GM18498 (cell line): ENCODE measurements around the gene GLCE.
"Not testable (repeated sequence)": the region's sequence is repeated elsewhere in the genome, so short reads cannot be mapped to it uniquely, and the experiment has no call there.

ENCODE experiments used
- ATAC-seq: cut with Tn5 transposase; IDR thresholded peaks from one replicate; pipeline ENCODE4 v1.9.1; 2021; ENCODE audit warnings: mild to moderate bottlenecking, moderate library complexity; ENCODE audit not compliant: unreplicated experiment

The GLCE gene

DNA sequence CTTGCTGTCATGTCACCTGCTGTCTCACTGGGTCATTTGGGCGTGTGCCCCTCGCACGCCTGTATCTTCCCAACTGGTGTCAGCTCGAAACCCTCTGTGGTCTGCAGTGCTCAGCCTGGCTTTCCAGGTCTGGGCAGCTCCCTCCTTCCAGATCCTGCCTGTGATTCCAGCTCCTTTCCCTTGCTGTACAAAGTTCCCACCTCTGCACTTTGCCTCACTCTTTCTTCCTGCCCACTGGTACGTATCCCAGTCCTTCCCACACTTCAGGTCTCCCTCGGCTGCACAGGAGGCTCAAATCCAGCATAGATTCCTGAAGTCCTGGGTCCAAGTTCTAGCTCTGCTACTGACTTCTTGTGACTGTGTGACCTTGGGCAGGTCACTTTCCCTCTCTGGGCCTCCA is 136.2 kb downstream of the GLCE start:
- no peak for ATAC-seq

DNA sequence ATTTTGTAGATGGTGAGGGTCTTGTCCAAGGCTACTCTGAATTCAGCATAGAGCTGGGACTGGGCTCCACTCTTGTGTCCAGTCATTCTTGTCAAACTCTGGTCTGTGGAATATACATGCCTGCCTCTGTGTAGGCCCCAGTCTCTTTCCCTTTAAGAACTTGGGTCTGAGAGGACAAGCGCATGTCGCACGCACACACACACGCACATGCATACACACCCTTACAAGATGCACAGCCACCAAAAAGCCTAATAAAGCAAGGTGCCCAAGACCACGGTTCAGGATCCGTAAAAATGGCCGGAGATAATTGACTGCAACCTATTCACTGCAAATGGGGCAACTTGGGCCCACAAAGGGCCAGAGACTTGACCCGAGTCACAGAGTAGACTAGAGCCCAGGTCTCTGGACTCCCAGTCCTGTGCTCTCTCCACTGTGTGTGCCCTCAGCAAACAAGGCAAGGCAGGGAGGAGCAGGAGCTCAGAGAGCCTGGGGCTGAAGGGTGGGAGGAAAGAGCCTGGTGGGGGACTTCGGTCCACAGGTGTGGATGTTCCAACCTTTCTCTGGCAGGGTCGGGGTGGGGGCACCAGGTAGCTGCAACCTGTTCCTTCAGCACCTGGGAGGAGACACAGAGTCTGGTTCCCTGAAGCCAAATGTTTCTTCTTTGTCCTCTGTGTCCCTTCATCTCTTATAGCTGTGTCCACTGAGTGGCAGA is 137.4 kb downstream of the GLCE start:
- ATAC-seq, result no peak

DNA sequence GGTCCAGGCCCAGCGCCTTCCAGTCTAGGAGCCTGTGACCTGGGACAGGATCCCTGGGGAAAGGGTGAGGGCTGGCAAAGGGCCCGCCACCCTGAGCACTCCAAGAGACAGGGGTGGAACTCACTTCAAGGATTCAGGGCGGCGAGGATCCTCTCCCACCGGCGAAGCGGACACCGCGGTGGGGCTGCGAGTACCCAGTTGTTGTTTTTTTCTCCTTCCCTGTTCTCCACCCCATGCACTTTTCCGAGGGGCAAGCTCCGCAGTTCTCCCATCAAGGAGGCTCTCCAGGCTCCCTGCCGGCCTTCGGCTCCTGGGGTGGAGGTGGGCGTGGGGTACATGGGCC is 137.9 kb downstream of the GLCE start:
- ATAC-seq, result no peak

DNA sequence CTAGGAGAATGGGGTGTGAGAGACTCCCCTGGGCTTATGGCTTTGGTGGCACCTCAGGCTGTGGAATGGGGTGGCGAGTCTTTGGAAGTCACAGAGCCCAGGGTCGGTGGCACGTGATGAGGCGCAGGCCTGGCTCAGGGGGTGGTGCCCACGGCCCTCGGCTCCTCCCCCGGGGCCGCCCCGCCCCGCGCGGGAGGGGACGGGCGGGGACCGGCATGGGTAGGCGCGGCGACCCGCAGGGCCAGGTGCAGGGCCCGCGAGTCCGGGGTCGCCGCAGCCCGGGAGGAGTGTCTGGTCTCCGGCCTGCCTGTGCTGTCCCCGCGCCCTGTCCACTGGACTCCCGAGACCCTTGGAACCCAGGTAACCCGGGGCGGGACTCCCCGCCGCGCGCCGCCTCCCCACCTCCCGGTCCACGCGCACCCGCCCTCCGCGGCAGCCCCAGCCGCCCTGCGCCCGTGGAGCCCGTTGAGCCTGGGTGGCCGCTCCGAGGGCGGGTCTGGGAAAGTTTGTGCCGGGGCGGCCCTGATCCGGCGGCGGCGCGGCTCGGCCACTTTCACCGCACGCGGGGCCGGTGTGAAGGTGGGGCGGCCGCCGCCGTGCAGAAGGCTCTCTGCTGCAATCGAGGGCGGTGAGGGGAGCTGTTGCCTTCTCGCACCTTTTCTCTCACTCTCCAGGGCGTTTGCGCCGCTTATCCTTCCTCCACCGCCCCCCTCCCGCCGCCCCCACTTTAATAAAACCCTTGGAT is 138.4 kb downstream of the GLCE start, which contains the start of gene PAQR5:
PAQR5 (plus strand) TSS at position 216 of the 745 bp plus-strand sequence. CDS start 61,169 bp downstream, outside the sequence.
- no peak for ATAC-seq

DNA sequence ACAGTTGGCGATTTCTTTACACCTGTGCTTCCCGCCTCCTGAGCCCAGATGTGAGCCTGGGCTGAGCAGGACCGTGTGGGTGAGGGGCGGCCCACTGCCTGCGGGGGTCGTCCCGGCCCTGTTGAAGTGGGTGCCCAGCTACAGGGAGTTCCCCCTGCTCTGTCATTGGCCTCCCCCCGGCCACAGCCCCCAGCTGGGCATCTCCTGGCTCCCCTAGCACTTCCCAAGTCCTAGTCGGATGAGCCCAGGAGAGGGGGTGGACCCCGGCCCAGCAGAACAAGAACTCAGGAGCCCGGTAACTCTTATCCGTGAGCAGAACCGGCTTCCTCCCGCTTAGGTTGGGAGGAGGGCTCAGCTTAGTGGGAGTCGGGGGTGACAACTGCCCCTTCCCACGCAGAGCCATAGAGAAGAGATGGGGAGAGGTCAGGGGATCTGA is 139.0 kb downstream of the GLCE start:
- ATAC-seq, result no peak

DNA sequence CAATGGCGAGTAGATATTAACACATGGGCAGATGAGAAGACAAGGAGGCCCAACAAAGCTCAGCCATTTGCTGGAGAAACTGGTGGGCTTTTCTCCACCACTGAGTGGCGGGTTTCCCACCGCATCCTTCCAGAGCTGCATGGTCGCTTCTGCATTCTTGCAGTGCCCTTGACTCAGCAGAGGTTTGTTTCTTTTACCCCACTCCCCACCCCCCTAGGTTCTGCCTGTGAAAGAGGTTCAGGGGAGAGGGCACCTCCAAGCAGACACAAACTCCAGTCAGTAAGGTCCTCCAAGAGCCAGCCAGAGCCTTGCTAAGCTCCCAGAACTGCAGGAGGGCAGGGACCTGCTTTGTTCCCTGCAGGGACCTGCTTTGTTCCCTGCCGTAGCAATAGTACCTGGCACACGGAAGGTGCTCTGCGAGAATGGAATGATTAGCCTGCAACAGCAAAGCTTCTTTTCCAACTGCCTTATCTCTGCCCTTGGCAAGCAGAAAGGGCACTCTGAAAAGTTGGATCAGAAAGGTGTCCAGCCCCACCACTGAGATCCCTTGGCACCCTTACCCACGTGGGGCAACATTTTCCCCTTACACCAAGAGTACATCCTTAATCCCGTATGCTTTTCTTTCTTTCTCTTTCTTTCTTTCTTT is 139.6 kb downstream of the GLCE start:
- ATAC-seq, result no peak

DNA sequence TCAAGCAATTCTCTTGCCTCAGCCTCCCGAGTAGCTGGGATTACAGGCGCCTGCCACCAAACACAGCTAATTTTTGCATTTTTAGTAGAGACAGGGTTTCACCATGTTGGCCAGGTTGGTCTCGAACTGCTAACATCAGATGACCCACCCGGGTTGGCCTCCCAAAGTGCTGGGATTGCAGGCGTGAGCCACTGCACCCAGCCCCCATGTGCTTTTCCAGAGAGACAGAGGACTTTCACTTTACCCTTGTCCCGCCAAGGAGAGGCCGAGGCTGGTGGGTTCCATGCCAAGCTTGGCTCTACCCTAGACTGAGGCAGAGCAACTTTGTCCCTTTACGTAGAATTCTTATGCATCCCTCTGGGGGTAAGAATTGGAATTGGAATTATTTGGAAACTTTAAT is 140.7 kb downstream of the GLCE start:
- ATAC-seq, result not testable (repeated sequence)

DNA sequence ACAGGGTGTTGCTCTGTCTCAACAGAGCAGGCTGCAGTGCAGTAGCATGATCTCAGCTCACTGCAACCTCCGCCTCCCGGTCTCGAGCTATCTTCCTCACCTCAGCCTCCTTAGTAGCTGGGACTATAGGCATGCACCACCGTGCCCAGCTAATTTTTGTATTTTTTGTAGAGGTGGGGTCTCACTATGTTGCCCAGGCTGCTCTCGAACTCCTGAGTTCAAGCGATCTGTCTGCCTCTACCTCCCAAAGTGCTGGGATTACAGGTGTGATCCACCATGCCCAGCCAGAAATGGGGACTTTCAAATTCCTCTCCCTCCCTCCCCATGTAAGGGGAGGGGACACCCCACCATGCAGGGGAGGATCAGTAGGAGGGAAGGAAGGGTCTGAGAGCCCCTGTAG is 141.7 kb downstream of the GLCE start:
- not testable (repeated sequence) for ATAC-seq

DNA sequence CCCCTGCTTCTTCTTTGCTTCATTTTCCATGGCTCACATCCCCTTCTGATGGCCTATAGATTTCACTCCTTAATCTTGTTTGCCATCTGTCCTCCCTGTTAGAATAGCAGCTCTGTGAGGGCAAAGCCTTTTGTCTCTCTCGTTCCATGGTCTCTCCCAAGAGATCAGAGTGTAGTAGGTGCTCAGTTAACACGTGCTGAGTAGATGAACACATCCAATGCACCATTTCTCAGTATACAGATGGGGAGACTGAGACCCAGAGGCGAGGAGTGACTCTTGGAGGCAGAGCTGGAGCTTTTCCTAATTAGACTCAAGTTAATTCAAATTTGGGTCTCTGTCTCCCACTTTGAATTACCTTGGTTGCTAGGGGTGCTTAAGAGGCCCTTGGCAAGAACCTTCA is 142.5 kb downstream of the GLCE start:
- no peak for ATAC-seq

DNA sequence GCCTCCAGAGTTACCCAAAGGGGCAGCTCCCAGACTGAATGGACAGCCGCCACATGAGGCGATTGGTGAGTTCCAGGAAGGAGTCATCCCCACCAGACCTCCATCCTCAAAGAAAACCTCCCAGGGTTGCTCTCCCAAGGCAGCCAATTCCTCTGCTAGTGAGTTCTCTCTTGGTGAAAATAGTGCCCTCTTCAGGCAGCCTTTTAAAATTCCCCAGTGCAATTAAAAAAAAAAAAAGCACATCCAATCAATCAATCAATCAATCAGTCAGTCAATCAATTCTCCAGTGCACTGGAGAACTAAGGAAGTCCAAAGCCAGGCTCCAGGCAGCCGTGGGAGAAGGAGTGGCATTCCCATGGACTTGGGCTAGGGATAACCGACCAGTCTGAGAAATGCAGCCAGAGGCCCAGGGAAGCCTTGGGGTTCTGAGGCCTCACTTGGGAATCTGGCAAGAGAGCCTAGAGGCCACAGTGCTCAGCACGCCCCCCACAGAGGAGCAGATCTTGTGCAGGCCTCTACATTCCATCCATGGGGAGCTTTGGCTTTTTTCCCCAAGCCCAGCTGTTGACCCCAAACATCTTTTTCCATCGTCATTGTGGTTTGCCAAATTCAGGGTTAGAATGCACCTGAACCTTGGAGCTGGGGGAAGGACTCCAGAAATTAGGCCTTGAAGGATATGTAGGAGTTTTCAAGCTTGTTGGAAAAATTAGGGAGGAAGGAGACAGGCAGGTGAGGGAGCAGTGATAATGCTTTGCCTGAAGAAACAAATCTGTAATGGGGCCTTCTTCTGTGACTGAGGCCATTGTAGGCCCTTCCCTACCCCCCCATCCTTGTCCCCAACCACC is 143.1 kb downstream of the GLCE start:
- no peak for ATAC-seq

DNA sequence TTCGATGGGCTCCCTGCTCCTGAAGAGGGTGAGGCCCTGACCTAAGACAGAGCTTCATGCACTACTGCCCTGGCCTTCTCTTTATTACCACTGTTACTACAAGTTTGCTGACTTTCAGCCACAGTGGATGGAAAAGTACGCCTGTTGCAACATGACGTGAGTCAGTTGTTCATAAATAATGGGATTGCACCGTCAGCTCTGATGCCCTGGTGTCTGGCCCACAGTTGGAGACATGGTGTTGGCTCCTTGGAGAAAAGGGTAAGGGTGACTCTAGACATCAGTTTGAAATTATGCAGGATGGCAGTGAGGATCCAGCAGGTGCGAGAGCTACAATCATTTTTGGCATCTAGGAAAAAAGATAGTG is 143.7 kb downstream of the GLCE start:
- ATAC-seq, result no peak

DNA sequence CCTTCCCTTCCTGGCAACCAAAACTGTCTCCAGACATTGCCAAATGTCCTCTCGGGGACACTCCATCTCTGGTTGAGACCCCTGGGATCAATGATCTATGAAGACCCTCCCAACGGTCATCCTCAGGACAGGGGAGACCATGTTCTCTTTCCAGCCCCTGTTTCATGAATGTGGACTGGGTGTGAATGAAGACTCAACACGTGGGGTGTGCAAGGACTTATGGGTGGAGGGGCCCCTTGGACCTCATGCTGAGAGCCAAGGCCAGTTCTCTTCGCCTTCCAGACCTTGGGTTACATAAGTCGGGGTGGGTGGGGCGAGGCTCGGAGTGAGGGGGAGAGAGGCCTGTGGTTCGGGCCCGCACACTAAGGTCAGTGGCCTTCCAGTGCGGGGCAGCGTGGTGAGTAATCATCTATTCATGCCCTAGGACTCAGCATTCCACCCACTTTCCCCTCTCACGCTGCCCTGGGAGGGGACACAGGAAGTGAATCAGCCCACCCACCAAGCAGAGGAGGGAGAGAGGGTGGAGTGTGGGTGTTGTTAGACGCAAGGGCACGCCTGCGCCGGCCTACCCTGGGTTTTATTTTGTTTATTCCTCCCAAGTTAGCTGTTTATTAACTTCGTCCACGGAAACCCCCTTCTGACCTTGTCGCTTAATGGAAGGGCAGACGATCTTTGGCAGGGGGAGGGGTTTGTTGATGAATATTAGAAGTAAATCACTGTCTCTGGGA is 144.9 kb downstream of the GLCE start:
- ATAC-seq, result no peak

DNA sequence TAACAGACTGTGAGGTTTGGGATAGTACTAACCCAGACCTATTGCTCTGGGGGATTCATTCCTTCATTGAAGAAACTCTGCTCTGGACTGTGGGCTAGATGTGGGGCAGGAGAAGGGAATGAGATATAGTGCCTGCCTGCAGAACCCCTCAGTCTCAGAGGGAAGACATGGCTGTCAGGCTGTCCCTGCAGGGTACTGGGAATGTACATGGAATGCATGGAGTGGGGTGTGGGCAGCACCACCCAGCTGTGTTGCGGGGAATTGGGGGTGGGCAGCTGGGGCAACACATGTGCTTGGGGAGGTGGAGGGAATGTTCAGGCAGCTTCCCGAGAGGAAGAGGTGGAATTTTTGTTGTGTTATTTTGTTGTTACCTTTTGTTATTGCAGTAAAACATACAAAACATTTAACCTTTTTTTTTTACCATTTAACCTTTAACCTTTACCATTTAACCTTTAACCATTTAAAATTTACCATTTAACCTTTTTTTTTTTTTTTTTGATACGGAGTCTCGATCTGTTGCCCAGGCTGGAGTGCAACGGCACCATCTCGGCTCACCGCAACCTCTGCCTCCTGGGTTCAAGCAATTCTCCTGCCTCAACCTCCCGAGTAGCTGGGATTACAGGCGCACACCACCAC is 145.6 kb downstream of the GLCE start:
- ATAC-seq, result no peak

DNA sequence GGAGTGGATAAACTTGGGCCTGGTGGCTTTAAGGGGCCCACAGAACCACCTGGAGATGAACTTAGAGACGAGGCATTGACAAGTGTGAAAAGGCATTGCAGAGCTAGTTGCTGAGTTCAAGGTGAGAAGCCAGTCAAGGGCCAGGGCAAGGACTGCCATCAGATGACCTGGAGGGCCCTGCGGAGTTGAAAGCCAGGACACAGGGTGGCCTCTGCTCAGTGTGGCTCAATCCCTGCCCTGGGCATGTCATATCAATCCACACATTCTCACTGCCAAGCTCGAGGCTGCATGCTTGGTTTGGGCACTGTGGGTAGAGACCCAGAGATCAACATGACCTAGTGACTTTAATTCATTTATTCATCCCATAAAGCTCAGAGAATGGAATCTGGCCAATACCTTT is 147.5 kb downstream of the GLCE start:
- no peak for ATAC-seq

DNA sequence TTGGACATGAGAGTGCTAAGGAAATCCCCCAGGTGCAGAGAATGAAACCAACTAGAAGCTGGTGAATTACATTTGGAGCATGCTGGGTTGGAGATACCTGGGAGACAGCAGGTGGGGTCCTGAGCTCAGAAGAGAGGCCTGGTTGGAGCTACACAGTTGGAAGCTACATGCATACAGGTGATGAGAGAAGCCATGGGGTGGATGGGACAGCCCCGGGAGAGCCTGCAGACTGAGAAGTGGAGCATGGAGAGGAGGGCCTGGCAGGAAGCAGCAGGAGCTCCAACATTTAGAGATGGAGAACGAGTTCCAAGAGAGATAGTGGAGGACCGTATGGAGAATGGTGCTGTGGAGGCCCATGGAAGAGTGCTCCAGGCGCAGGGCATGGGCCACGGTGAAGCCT is 148.5 kb downstream of the GLCE start:
- no peak for ATAC-seq

DNA sequence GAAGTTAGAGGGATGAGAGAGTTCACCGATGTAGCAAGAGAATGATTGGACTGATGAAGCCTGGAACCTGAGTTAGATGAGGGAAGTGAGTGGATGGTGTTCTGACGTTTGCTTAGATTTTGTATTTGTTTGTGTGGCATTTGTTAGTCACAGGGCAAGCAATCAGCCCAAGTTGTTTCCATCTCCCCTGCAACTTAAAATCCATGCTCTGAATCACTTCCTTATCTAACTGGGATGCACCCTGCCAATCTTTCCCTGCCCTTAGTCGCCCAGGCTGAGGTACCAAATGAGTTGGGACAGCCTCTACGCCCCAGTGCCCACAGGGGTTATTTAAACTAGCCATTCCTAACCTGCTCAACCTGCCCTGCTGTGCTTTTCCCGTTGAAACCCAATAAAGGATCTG is 150.9 kb downstream of the GLCE start:
- ATAC-seq, result no peak

DNA sequence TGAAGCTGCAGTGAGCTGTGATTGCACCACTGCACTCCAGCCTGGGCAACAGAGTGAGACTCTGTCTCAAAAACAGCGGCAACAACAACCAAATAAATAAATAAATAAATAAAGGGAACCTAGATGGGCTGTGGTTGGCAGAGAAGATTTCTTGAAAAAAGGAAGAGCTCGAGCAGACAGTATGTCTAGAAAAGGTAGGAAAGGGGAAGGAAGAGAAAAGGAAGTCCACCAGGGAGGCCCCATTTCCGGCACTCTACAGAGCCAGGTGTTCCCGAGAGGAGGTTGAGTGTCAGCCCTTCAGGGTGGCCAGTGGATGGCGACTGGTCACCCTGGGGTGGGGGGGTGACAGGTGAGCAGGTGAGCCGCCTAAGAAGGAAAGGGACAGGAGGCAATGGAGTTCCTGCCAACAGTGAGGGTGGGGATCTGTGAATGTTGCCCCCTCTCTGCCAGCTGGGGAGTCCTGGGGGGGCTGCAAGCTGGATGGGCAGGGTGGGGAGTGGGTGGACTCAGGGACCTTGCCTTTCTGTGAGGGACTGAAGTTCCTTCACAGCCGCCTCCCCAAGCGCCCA is 153.1 kb downstream of the GLCE start:
- ATAC-seq, result no peak

DNA sequence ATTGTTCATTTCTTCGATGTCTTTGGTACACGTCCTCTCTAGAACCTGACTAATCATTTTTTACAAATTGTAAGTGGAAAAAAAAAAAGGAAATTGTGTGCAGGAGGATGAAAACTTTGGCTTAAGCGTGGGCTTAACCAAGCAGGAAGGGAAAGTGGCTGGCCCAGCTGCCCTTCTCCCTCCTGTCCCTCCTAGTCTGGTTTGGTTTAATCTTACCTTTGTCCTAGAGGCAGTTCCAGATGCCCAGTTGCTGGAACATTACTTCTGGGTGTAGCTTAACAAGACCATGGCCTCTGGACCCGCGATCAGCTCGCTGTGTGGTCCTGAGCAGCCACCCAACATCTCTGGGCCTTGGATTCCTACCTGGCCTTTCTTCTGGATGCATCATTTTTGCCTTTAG is 153.7 kb downstream of the GLCE start:
- ATAC-seq, result no peak

DNA sequence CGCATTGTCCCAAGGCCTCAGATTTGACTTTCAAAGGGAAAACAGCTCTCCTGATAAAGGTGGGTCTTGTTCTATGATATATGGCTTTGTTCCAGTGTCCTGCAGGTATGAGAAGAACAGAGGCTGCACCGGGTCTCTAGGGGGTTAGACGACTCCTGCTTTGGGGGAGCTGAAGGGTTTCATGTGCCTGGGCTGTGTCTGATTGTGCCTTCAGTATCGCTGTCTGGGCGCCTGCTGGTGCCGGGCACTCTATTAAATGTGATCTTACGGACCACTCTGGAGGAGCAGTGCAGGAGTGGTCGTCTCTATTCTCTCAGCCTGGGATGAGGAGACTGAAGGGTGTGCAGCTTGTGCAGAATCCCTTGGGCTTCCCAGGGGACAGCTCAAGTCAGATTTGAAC is 154.3 kb downstream of the GLCE start:
- no peak for ATAC-seq
